ENCODE measurements around the gene RANBP17. TPM values are rescaled to one million over a fixed set of nuclear protein-coding genes. Genes with fewer than 3 reads are reported as not detected.

Gene RANBP17
- total RNA-seq, 4 donors from 2014 or later, result 10.2 to 13.8 (median 10.9) TPM

DNA sequence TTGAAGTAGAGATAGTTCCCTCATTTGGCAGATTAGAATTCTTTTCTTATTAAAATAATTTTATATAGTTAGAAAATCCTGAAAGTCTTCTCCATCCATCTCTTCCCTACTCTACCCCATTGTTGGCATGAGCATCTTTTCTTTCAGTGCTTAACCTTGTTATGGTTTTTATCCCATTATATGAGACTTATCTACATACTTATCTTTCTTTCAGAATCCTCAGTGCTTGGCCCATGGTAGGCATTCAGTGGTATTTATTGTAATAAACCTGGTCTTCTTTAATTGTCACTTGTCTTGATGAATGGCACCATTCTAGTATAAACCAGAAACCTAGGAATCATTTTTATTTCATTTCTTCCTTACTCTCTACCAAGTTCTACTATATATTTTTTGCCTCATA is 277.4 kb downstream of the RANBP17 start:
- no peaks in the 10 kb centered on the region for H3K4me1 ChIP-seq
- in situ Hi-C loops (cut with MboI; ENCODE audit: low pct_ligation_motif_present in 1 of 4, low pct_unique_long_range_greater_than_20kb in 1 of 4, low sequenced_read_pairs in 3 of 4), result no loop called here
- no peaks in the 10 kb centered on the region for H3K36me3 ChIP-seq

DNA sequence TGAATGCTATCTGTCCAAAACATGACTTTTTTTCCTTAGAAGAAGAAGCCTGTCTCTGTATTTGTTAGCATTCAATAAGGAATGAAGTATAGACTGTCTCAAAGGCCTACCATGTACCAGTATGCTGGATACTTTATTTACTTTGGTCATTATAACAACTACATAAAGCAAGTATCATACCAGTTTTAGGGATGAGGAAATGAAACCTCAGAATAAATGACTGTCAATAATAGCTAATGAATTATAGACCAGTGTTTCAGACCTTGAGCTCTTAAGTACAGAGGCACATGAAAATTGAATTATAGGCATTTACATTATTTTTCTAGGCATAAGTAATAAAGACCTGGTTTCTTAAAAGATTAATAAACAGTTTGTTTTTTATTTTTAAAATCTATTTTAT is 280.8 kb downstream of the RANBP17 start:
- no peak for DNase-seq
- no peak overlapping the region for H3K27ac ChIP-seq
- no peaks in the 10 kb centered on the region for H3K27me3 ChIP-seq
- H3K36me3 ChIP-seq, result no peaks in the 10 kb centered on the region
- TF ChIP-seq, protein P1, sequence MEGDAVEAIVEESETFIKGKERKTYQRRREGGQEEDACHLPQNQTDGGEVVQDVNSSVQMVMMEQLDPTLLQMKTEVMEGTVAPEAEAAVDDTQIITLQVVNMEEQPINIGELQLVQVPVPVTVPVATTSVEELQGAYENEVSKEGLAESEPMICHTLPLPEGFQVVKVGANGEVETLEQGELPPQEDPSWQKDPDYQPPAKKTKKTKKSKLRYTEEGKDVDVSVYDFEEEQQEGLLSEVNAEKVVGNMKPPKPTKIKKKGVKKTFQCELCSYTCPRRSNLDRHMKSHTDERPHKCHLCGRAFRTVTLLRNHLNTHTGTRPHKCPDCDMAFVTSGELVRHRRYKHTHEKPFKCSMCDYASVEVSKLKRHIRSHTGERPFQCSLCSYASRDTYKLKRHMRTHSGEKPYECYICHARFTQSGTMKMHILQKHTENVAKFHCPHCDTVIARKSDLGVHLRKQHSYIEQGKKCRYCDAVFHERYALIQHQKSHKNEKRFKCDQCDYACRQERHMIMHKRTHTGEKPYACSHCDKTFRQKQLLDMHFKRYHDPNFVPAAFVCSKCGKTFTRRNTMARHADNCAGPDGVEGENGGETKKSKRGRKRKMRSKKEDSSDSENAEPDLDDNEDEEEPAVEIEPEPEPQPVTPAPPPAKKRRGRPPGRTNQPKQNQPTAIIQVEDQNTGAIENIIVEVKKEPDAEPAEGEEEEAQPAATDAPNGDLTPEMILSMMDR (IDR thresholded peaks at IDR 0.05), result no peak
- TF ChIP-seq EP300 (IDR thresholded peaks at IDR 0.05; ENCODE audit: low read depth) (no peak), POLR2A (IDR thresholded peaks at IDR 0.05) (no peak), POLR2AphosphoS5 (IDR thresholded peaks at IDR 0.05) (no peak)
- no peak overlapping the region for H3K4me3 ChIP-seq
- intact Hi-C loops (cut with DNase I; ENCODE audit: low total_unique reads), result no loop called here
- H3K9me3 ChIP-seq, result no peaks in the 10 kb centered on the region
- no peaks in the 10 kb centered on the region for H3K4me1 ChIP-seq
- in situ Hi-C loops (cut with MboI; ENCODE audit: low pct_ligation_motif_present in 1 of 4, low pct_unique_long_range_greater_than_20kb in 1 of 4, low sequenced_read_pairs in 3 of 4), result no loop called here

More for the DNA sequence above, 277.4 kb downstream of the RANBP17 start:
- Histone ChIP-seq H3K27me3 (no peaks in the 10 kb centered on the region), H3K9me3 (no peaks in the 10 kb centered on the region), H3K27ac (no peak overlapping the region), H3K4me3 (no peak overlapping the region)
- intact Hi-C loops (cut with DNase I; ENCODE audit: low total_unique reads), result no loop called here
- TF ChIP-seq, protein P1 (IDR thresholded peaks at IDR 0.05), result no peak
- TF ChIP-seq POLR2AphosphoS5 (IDR thresholded peaks at IDR 0.05), result no peak
- TF ChIP-seq POLR2A (IDR thresholded peaks at IDR 0.05), result no peak
- no peak for TF ChIP-seq EP300 (IDR thresholded peaks at IDR 0.05; ENCODE audit: low read depth)
- DNase-seq, result no peak

DNA sequence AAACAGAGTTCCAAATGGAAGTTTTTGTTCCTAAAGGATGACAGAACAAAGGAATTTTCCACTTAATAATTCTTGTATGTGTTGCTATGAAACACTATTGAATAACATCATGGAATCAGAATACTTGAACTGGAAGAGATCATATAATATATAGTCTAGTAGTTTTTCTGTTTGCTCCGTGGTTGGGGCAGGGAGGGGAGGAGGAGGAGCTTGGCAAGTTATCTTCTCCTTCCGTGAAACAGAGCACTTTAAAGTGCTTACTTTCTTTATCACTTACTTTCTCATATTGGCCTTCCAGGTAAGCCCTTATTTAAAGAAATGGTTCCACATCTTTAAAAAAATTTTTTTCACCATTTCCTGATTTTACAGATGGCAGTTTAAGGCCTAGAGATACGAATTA is 281.4 kb downstream of the RANBP17 start:
- intact Hi-C loops (cut with DNase I; ENCODE audit: low total_unique reads), result no loop called here
- DNase-seq, result no peak
- no peak overlapping the region for H3K4me3 ChIP-seq
- H3K27ac ChIP-seq, result no peak overlapping the region
- no peaks in the 10 kb centered on the region for H3K9me3 ChIP-seq
- TF ChIP-seq POLR2A (IDR thresholded peaks at IDR 0.05), result no peak
- TF ChIP-seq POLR2AphosphoS5 (IDR thresholded peaks at IDR 0.05), result no peak
- in situ Hi-C loops (cut with MboI; ENCODE audit: low pct_ligation_motif_present in 1 of 4, low pct_unique_long_range_greater_than_20kb in 1 of 4, low sequenced_read_pairs in 3 of 4), result no loop called here
- H3K36me3 ChIP-seq, result no peaks in the 10 kb centered on the region
- 44 to 64% methylated on average over 3 of the region's 3 CpGs for WGBS, 2 donors (ENCODE audit: low coverage in 1 of 2)
- H3K27me3 ChIP-seq, result no peaks in the 10 kb centered on the region
- no peaks in the 10 kb centered on the region for H3K4me1 ChIP-seq

DNA sequence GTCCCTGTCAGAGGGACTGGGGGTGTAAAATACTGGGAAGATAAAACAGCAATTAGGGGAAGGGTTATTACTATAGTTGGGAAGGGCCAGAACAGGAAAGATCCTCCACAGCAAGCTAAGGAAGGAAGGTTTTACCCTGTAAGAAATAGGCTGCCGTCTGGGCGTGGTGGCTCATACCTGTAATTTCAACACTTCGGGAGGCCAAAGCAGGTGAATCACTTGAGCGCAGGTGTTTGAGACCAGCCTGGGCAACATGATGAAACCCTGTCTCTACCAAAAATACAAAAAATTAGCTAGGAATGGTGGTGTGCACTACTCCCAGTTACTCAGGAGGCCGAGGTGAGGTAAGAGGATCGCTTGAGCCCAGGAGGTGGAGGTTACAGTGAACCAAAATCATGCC is 282.1 kb downstream of the RANBP17 start:
- no peak for DNase-seq
- Histone ChIP-seq H3K27ac (no peak overlapping the region), H3K9me3 (no peaks in the 10 kb centered on the region), H3K4me1 (no peaks in the 10 kb centered on the region), H3K4me3 (no peak overlapping the region), H3K27me3 (no peaks in the 10 kb centered on the region), H3K36me3 (no peaks in the 10 kb centered on the region)
- in situ Hi-C loops (cut with MboI; ENCODE audit: low pct_ligation_motif_present in 1 of 4, low pct_unique_long_range_greater_than_20kb in 1 of 4, low sequenced_read_pairs in 3 of 4), result no loop called here
- 93 to 94% methylated on average over 6 of the region's 6 CpGs for WGBS, 2 donors (ENCODE audit: low coverage in 1 of 2)
- intact Hi-C loops (cut with DNase I; ENCODE audit: low total_unique reads), result no loop called here
- TF ChIP-seq, protein P1 (IDR thresholded peaks at IDR 0.05), result no peak
- TF ChIP-seq POLR2A (IDR thresholded peaks at IDR 0.05), result no peak
- TF ChIP-seq EP300 (IDR thresholded peaks at IDR 0.05; ENCODE audit: low read depth), result no peak
- no peak for TF ChIP-seq POLR2AphosphoS5 (IDR thresholded peaks at IDR 0.05)

DNA sequence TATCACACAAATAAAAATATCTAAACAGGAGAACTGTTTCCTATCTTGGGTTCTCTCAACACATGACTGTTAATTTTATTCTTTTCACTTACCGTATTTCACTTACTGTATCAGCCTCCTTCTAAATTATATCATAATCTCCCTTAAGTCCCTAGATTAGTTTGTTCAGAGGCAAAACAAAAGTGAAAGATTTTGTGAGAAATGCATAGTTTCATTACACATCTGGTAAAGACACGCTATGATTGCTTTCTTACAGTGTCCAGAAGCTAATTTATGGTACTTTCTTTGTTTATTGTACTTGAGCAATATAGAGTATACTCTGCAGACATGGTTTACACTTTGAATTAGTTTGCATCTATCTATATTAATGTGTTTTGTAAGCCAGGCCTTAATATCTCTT is 287.5 kb downstream of the RANBP17 start:
- no peaks in the 10 kb centered on the region for H3K27me3 ChIP-seq
- H3K4me1 ChIP-seq, result no peaks in the 10 kb centered on the region
- H3K9me3 ChIP-seq, result no peaks in the 10 kb centered on the region
- in situ Hi-C loops (cut with MboI; ENCODE audit: low pct_ligation_motif_present in 1 of 4, low pct_unique_long_range_greater_than_20kb in 1 of 4, low sequenced_read_pairs in 3 of 4), result no loop called here
- intact Hi-C loops (cut with DNase I; ENCODE audit: low total_unique reads), result loop anchor here (5.0 kb wide), 1 partner anchor 1112 kb away; no protein-coding TSS in a partner anchor
- TF ChIP-seq, protein P1 (IDR thresholded peaks at IDR 0.05), result no peak
- TF ChIP-seq POLR2A (IDR thresholded peaks at IDR 0.05), result no peak
- no peak for TF ChIP-seq EP300 (IDR thresholded peaks at IDR 0.05; ENCODE audit: low read depth)
- no peak for TF ChIP-seq POLR2AphosphoS5 (IDR thresholded peaks at IDR 0.05)
- H3K4me3 ChIP-seq, result no peak overlapping the region
- no peak overlapping the region for H3K27ac ChIP-seq
- no peak for DNase-seq
- 40 to 56% methylated on average over 2 of the region's 2 CpGs for WGBS, 2 donors (ENCODE audit: low coverage in 1 of 2)
- no peaks in the 10 kb centered on the region for H3K36me3 ChIP-seq
